Measurements from ENCODE around the gene ALG14. TPM values are rescaled to one million over a fixed set of nuclear protein-coding genes. Genes with fewer than 3 reads are reported as not detected.
"Not testable (repeated sequence)": the region's sequence is repeated elsewhere in the genome, so short reads cannot be mapped to it uniquely, and the experiment has no call there.

The ALG14 gene
- total RNA-seq, 1 donor from 2014 or later, result 5.5 TPM

DNA sequence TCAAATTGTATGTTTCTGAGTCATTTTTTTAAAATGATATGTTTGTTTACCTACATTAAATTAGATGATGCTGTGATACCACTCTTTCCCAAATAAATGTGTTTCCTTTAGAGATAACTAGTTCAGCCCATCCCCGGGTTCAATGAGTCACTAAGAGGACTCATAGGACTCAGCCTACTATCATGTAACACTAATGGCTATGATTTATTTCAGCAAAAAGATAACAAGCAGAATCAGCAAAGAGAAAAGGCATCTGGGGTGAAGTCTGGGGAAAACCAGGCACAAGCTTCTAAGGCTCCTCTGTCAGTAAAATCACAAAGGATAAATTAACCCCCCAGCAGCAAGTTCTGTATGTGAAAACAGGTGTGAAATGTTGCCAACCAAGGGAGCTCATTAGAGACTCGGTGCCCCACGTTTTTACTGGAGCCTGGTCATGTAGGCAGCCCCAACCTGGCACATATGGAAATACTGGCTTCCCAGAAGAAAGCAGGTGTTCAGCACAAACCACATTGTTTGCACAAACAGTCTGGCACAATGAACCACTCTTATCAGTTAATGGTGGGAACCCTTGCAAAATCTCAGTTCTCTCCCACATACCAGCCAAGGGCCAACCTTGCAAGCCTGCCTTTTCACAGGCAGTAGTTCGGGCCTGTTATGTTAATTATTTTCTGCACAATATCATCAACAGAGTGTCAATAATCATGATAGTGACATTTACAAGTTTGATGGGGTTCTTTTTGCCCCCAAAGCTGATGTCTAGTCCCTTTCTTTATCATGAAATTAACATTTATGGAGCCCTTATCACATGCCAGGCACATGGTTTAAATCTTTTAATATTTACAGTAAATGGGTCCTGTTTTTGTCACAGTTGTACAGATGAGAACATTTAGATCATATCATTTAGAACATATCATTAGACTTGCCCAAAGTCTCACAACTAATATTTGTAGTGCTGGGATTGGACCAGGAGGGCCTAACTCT lies 122.8 kb downstream of the ALG14 start:
- DNase-seq (ENCODE audit: low read depth, low spot score), result no peak
- Mint-ChIP-seq H3K36me3 (ENCODE audit: low read depth) (no peaks in the 10 kb centered on the region), H3K4me3 (no peak overlapping the region), H3K4me1 (peaks cover 11% of the 10 kb centered on the region), H3K9me3 (no peaks in the 10 kb centered on the region), H3K27me3 (ENCODE audit: low read depth) (no peaks in the 10 kb centered on the region), H3K27ac (ENCODE audit: unreplicated experiment) (no peak overlapping the region)
- TF ChIP-seq, protein P1, sequence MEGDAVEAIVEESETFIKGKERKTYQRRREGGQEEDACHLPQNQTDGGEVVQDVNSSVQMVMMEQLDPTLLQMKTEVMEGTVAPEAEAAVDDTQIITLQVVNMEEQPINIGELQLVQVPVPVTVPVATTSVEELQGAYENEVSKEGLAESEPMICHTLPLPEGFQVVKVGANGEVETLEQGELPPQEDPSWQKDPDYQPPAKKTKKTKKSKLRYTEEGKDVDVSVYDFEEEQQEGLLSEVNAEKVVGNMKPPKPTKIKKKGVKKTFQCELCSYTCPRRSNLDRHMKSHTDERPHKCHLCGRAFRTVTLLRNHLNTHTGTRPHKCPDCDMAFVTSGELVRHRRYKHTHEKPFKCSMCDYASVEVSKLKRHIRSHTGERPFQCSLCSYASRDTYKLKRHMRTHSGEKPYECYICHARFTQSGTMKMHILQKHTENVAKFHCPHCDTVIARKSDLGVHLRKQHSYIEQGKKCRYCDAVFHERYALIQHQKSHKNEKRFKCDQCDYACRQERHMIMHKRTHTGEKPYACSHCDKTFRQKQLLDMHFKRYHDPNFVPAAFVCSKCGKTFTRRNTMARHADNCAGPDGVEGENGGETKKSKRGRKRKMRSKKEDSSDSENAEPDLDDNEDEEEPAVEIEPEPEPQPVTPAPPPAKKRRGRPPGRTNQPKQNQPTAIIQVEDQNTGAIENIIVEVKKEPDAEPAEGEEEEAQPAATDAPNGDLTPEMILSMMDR (conservative IDR thresholded peaks at IDR 0.05), result no peak

GRCh38 chr1:94947437-94947836 lies 125.3 kb downstream of the ALG14 start:
- Mint-ChIP-seq H3K4me3 (no peak overlapping the region), H3K27me3 (ENCODE audit: low read depth) (no peaks in the 10 kb centered on the region), H3K36me3 (ENCODE audit: low read depth) (peaks cover 3% of the 10 kb centered on the region), H3K27ac (ENCODE audit: unreplicated experiment) (no peak overlapping the region), H3K9me3 (no peaks in the 10 kb centered on the region), H3K4me1 (no peaks in the 10 kb centered on the region)
- TF ChIP-seq, protein P1 (conservative IDR thresholded peaks at IDR 0.05), result no peak
- DNase-seq (ENCODE audit: low read depth, low spot score), result no peak

- Mint-ChIP-seq H3K4me3 (no peak overlapping the region), H3K9me3 (no peaks in the 10 kb centered on the region), H3K4me1 (no peaks in the 10 kb centered on the region), H3K36me3 (ENCODE audit: low read depth) (peaks cover 3% of the 10 kb centered on the region), H3K27me3 (ENCODE audit: low read depth) (no peaks in the 10 kb centered on the region), H3K27ac (ENCODE audit: unreplicated experiment) (no peak overlapping the region)
- DNase-seq (ENCODE audit: low read depth, low spot score), result no peak
- TF ChIP-seq, protein P1 (conservative IDR thresholded peaks at IDR 0.05), result no peak
Measured at GRCh38 chr1:94946886-94947285, 125.9 kb downstream of the ALG14 start.

DNA sequence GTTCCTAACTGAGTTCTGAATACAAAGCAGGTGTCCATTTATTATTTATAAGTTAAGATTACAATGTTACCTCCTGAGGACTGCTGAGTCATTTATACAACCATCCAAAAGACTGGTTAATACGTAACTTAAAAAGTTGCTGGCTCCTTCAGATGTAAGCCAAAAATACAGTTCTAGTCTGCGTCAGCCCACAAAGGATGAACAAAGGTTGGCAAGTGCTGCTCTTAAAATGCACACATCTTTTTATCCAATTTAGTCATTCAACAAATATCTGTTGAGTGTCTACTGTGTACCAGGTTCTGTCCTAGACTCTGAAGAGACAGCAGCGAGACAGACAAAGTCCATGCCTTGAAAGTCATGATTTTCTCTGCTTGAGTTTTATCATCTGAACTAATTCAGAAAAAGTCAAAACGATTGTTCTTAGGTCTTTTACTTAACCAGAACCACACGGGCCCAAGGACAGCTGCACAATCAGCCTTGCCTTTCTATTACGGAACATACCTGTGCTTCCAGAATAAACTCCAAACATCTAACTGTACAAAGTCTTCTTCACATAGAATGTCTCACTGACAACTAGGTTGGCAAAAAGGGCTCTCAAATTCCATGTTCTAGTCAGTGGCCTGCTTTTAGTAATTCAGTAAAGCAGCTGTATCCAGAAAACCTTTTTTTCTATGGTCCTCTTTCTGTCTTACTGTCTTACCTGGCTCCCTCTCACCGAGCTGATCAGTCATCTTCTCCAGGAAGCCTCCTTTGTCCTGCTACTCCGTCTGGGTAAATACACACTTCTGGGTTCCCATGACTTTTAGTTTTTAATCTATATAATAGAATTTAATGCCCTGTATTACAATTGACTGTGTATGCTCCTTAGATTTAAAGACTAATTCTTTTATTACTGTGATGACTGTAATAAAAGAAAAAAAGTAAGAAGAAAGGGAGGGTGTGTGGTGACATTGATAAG lies 130.3 kb downstream of the ALG14 start:
- Mint-ChIP-seq H3K4me1 (peaks cover 6% of the 10 kb centered on the region), H3K4me3 (no peak overlapping the region), H3K36me3 (ENCODE audit: low read depth) (peaks cover 7% of the 10 kb centered on the region), H3K27me3 (ENCODE audit: low read depth) (no peaks in the 10 kb centered on the region), H3K9me3 (no peaks in the 10 kb centered on the region), H3K27ac (ENCODE audit: unreplicated experiment) (no peak overlapping the region)
- TF ChIP-seq, protein P1 (conservative IDR thresholded peaks at IDR 0.05), result no peak
- no peak for DNase-seq (ENCODE audit: low read depth, low spot score)

GRCh38 chr1:94941480-94941879 lies 131.3 kb downstream of the ALG14 start:
- not testable (repeated sequence) for H3K4me3 Mint-ChIP-seq; H3K9me3 Mint-ChIP-seq; H3K27ac Mint-ChIP-seq (ENCODE audit: unreplicated experiment); H3K36me3 Mint-ChIP-seq (ENCODE audit: low read depth); H3K4me1 Mint-ChIP-seq; H3K27me3 Mint-ChIP-seq (ENCODE audit: low read depth); DNase-seq (ENCODE audit: low read depth, low spot score)

Data from neural crest cell (in vitro differentiated cells).